SU-DHL-6 (cell line): ENCODE results near the gene CMTM8.

ENCODE experiments used
- H2AFZ ChIP-seq: fragments of 200-600 bp; sonication (generic); 2 replicates; pipeline ENCODE4 v1.6.1; 2014; ENCODE audit warnings: low read depth, mild to moderate bottlenecking, moderate library complexity, mixed read lengths, antibody characterized with exemption, low read length; ENCODE audit not compliant: severe bottlenecking
- H3F3A ChIP-seq: fragments of 200-600 bp; shearing (Covaris generic); 2 replicates; pipeline ENCODE4 v1.6.0; 2016; ENCODE audit warnings: antibody characterized with exemption, mild to moderate bottlenecking; ENCODE audit not compliant: insufficient read depth
- H3K27ac ChIP-seq: fragments of 200-600 bp; sonication (generic); 2 replicates; pipeline ENCODE4 v1.5.1; 2016; ENCODE audit warnings: low read depth, mild to moderate bottlenecking, low read length, moderate library complexity, mixed read lengths
- H3K27me3 ChIP-seq: fragments of 200-600 bp; sonication (generic), shearing (Covaris generic); 2 replicates; pipeline ENCODE4 v1.6.0; 2014; ENCODE audit warnings: mild to moderate bottlenecking, low read length
- H3K36me3 ChIP-seq: fragments of 200-600 bp; sonication (generic); 2 replicates; pipeline ENCODE4 v1.6.1; 2014; ENCODE audit warnings: mild to moderate bottlenecking, low read length, mixed read lengths
- H3K4me2 ChIP-seq: fragments of 300-600, 200-600 bp; shearing (Covaris generic), sonication (generic); 2 replicates; pipeline ENCODE4 v1.6.0; 2014; ENCODE audit warnings: low read length, low read depth, mild to moderate bottlenecking; ENCODE audit not compliant: poor library complexity, severe bottlenecking
- H3K4me3 ChIP-seq: fragments of 200-600 bp; sonication (generic); 2 replicates; pipeline ENCODE4 v1.5.1; 2014; ENCODE audit warnings: antibody characterized with exemption, low read length, mild to moderate bottlenecking, mixed read lengths; ENCODE audit not compliant: insufficient read depth, poor library complexity, severe bottlenecking
- H3K79me2 ChIP-seq: fragments of 200-600 bp; sonication (generic); 2 replicates; pipeline ENCODE4 v1.6.1; 2014; ENCODE audit warnings: mild to moderate bottlenecking, low read length, moderate library complexity; ENCODE audit not compliant: insufficient read depth
- H3K9ac ChIP-seq: fragments of 200-600 bp; sonication (generic); 2 replicates; pipeline ENCODE4 v1.7.0; 2014; ENCODE audit warnings: mild to moderate bottlenecking, low read length
- H3K9me2 ChIP-seq: fragments of 200-600 bp; sonication (generic); replicated peaks from 2 replicates; pipeline ENCODE4 v1.6.1; 2014; ENCODE audit warnings: low read length; ENCODE audit not compliant: insufficient read depth
- H3K9me3 ChIP-seq: fragments of 200-600 bp; sonication (generic); 2 replicates; pipeline ENCODE4 v1.6.1; 2014; ENCODE audit warnings: low read length, mixed read lengths; ENCODE audit not compliant: insufficient read depth
- H4K20me1 ChIP-seq: fragments of 200-600 bp; sonication (generic); 2 replicates; pipeline ENCODE4 v1.6.1; 2014; ENCODE audit warnings: low read depth, mild to moderate bottlenecking, antibody characterized with exemption, low read length, moderate library complexity, mixed read lengths
- CTCF ChIP-seq: fragments of 200-600 bp; sonication (generic); IDR thresholded peaks from one replicate; pipeline ENCODE4 v1.5.1; 2017; ENCODE audit warnings: antibody characterized with exemption, mild to moderate bottlenecking, low read length, moderate library complexity; ENCODE audit not compliant: insufficient read depth, poor library complexity, severe bottlenecking
- EZH2phosphoT487 ChIP-seq: fragments of 200-600 bp; sonication (generic), shearing (Covaris generic); conservative IDR thresholded peaks from 2 replicates; pipeline ENCODE4 v1.6.1; 2018; ENCODE audit warnings: mild to moderate bottlenecking, antibody characterized with exemption, low read length, moderate library complexity, mixed read lengths

The CMTM8 gene

DNA sequence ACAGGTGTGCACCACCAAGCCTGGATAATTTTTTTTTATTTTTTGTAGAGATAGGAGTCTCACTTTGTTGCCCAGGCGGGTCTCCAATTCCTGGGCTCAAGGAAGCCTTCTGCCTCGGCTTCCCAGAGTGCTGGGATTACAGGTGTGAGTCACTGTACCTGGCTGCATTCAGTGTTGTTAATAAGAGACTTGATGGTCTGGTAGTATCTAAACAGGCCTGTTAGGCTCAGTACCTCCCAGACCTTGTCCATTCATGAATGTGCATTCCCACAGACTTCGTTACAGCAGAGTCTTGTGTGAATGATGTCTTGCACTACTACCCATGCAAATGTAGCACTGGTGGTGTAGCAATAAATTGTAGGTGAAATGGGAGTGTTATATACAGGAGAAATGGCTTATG lies 17.7 kb downstream of the CMTM8 start:
- Histone ChIP-seq H4K20me1 (no peaks in the 10 kb centered on the region), H3K4me2 (no peak overlapping the region), H3K36me3 (0 out of 2 replicates have a peak, but pooled peaks cover 3% of the 10 kb centered on the region), H3K9me3 (no peaks in the 10 kb centered on the region), H3K9ac (no peak overlapping the region), H3K79me2 (no peaks in the 10 kb centered on the region), H3F3A (no peaks in the 10 kb centered on the region), H3K9me2 (no peaks in the 10 kb centered on the region), H3K4me3 (no peak overlapping the region), H3K27me3 (no peaks in the 10 kb centered on the region), H2AFZ (no peak overlapping the region), H3K27ac (no peak overlapping the region)
- TF ChIP-seq CTCF (no peak), EZH2phosphoT487 (no peak)

GRCh38 chr3:32257042-32257441 lies 18.6 kb downstream of the CMTM8 start:
- Histone ChIP-seq H3K27ac (no peak overlapping the region), H2AFZ (no peak overlapping the region), H3K9ac (no peak overlapping the region), H3K27me3 (no peaks in the 10 kb centered on the region), H3K9me2 (no peaks in the 10 kb centered on the region), H3F3A (no peaks in the 10 kb centered on the region), H3K9me3 (no peaks in the 10 kb centered on the region), H3K79me2 (no peaks in the 10 kb centered on the region), H3K36me3 (0 out of 2 replicates have a peak, but pooled peaks cover 3% of the 10 kb centered on the region), H3K4me3 (no peak overlapping the region), H4K20me1 (no peaks in the 10 kb centered on the region), H3K4me2 (no peak overlapping the region)
- no peak for TF ChIP-seq EZH2phosphoT487
- no peak for TF ChIP-seq CTCF

- Histone ChIP-seq H3K27ac (no peak overlapping the region), H3K36me3 (0 out of 2 replicates have a peak, but pooled peaks cover 3% of the 10 kb centered on the region), H3K9ac (no peak overlapping the region), H3F3A (no peaks in the 10 kb centered on the region), H3K4me2 (no peak overlapping the region), H2AFZ (no peak overlapping the region), H3K9me2 (no peaks in the 10 kb centered on the region), H3K4me3 (no peak overlapping the region), H3K79me2 (no peaks in the 10 kb centered on the region), H4K20me1 (no peaks in the 10 kb centered on the region), H3K27me3 (no peaks in the 10 kb centered on the region), H3K9me3 (no peaks in the 10 kb centered on the region)
- TF ChIP-seq CTCF (no peak), EZH2phosphoT487 (no peak)
Measured at GRCh38 chr3:32257641-32258438, 19.4 kb downstream of the CMTM8 start.
